Measurements from ENCODE around the gene IMPG1. TPM values are rescaled to one million over a fixed set of nuclear protein-coding genes. Genes with fewer than 3 reads are reported as not detected.

The IMPG1 gene
- total RNA-seq, 1 donor from 2014 or later: not detected

DNA sequence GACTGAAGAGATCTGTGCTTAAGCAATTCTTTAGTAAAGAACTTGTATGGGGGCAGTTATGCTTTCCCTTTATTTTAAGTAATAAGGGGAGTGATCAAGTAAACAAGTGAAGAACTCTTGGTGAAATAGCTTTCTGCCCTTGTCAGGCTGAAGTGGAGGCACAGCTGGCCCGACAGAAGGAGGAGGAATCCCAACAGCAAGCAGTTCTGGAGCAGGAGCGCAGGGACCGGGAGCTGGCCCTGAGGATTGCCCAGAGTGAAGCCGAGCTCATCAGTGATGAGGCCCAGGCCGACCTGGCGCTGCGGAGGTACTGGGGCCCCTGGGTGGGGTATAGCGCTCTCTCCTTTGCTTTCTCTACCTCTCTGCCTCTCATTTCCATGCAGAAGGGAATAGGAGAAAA is 180.1 kb downstream of the IMPG1 start:
- Histone ChIP-seq H3K4me1 (no peaks in the 10 kb centered on the region), H3K27me3 (no peaks in the 10 kb centered on the region), H3K4me3 (no peak overlapping the region), H3K36me3 (peaks cover 3 to 19% of the 10 kb centered on the region in 2 donors), H3K9me3 (no peaks in the 10 kb centered on the region), H3K27ac (no peak overlapping the region)
- no peak for TF ChIP-seq CTCF (IDR thresholded peaks at IDR 0.05)
- no peak for DNase-seq (ENCODE audit: low spot score in 2 of 2)
- intact Hi-C loops (cut with DNase I): no loop called here

DNA sequence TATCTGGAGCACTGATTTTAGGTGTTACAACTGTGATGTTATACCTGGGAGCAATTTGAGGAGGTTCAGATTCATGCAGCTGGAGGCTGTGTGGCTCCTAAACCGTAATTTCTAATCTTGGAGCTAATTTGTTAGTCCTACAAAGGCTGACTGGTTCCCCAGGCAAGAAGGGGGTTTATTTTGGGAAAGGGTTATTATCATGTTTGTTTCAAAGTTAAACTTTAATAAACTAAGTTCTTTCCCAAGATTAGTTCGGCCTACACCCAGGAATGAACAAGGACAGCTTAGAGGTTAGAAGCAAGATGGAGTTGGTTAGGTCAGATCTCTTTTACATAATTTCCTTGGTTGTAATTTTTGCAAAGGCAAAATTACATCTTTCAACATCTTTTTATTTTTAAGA is 187.6 kb downstream of the IMPG1 start:
- no peaks in the 10 kb centered on the region for H3K9me3 ChIP-seq
- H3K27me3 ChIP-seq: no peaks in the 10 kb centered on the region
- DNase-seq (ENCODE audit: low spot score in 2 of 2): no peak
- no peak overlapping the region for H3K4me3 ChIP-seq
- H3K4me1 ChIP-seq: no peaks in the 10 kb centered on the region
- no peak overlapping the region for H3K27ac ChIP-seq
- peaks cover 0 to under 1% of the 10 kb centered on the region in 2 donors for H3K36me3 ChIP-seq
- intact Hi-C loops (cut with DNase I): no loop called here
- no peak for TF ChIP-seq CTCF (IDR thresholded peaks at IDR 0.05)

GRCh38 chr6:75882734-75883133 is 189.7 kb downstream of the IMPG1 start:
- no peaks in the 10 kb centered on the region for H3K4me1 ChIP-seq
- H3K4me3 ChIP-seq: no peak overlapping the region
- no peaks in the 10 kb centered on the region for H3K36me3 ChIP-seq
- intact Hi-C loops (cut with DNase I): no loop called here
- H3K9me3 ChIP-seq: no peaks in the 10 kb centered on the region
- TF ChIP-seq CTCF (IDR thresholded peaks at IDR 0.05): no peak
- DNase-seq (ENCODE audit: low spot score in 2 of 2): no peak
- H3K27me3 ChIP-seq: no peaks in the 10 kb centered on the region
- no peak overlapping the region for H3K27ac ChIP-seq

GRCh38 chr6:75880305-75880704 is 192.2 kb downstream of the IMPG1 start:
- Histone ChIP-seq H3K4me3 (no peak overlapping the region), H3K9me3 (no peaks in the 10 kb centered on the region), H3K36me3 (peaks cover 1 to 2% of the 10 kb centered on the region in 2 donors), H3K4me1 (no peaks in the 10 kb centered on the region), H3K27me3 (no peaks in the 10 kb centered on the region), H3K27ac (no peak overlapping the region)
- intact Hi-C loops (cut with DNase I): no loop called here
- DNase-seq (ENCODE audit: low spot score in 2 of 2): no peak
- TF ChIP-seq CTCF (IDR thresholded peaks at IDR 0.05): no peak

- Histone ChIP-seq H3K27ac (no peak overlapping the region), H3K27me3 (no peaks in the 10 kb centered on the region), H3K4me1 (no peaks in the 10 kb centered on the region), H3K36me3 (peaks cover 3 to 13% of the 10 kb centered on the region in 2 donors), H3K4me3 (no peak overlapping the region), H3K9me3 (no peaks in the 10 kb centered on the region)
- DNase-seq (ENCODE audit: low spot score in 2 of 2): no peak
- intact Hi-C loops (cut with DNase I): no loop called here
- TF ChIP-seq CTCF (IDR thresholded peaks at IDR 0.05): no peak
These were observed 196.3 kb downstream of the IMPG1 start for GRCh38 chr6:75876152-75876551.

DNA sequence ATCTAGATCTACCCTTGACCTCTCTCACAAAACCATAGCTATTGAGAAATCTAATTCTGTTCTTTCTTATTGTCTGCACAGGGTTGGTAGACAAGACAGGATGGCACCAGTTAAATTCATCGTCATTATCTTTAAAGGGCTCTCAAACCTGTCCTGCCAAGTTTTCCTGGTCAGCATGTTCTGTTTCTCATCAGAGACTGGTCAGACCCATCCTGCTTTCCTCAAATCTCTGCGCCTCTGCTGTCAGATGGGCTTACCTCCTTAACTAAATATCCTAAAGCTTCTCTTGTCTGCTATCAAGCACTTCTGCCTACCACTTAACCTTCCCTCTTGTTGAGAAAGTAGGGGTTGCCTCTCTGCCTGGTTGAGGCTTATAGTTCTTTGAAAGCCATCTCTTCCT is 198.2 kb downstream of the IMPG1 start:
- TF ChIP-seq CTCF (IDR thresholded peaks at IDR 0.05): no peak
- Histone ChIP-seq H3K27ac (no peak overlapping the region), H3K4me3 (no peak overlapping the region), H3K36me3 (peaks cover 3 to 13% of the 10 kb centered on the region in 2 donors), H3K27me3 (no peaks in the 10 kb centered on the region), H3K9me3 (no peaks in the 10 kb centered on the region), H3K4me1 (peaks cover 0 to 3% of the 10 kb centered on the region in 2 donors)
- no peak for DNase-seq (ENCODE audit: low spot score in 2 of 2)
- intact Hi-C loops (cut with DNase I): no loop called here

Measured in ascending aorta (tissue), 2 donors.